ENCODE measurements around the gene SH3D21. TPM values are rescaled to one million over a fixed set of nuclear protein-coding genes. Genes with fewer than 3 reads are reported as not detected.
A peak's percentile ranks its signal among the peaks of the same experiment; 100 is the strongest.

Gene SH3D21
- polyA plus RNA-seq, 3 donors: 0.56 TPM; not detected in 2

GRCh38 chr1:36286802-36287201 is 19.4 kb upstream of the SH3D21 start:
- Mint-ChIP-seq H3K4me3 (no peak overlapping the region), H3K36me3 (peaks cover 78 to 90% of the 10 kb centered on the region in 2 donors), H3K4me1 (peaks cover 2% of the 10 kb centered on the region), H3K27me3 (ENCODE audit: low read depth in 3 of 3) (no peaks in the 10 kb centered on the region), H3K9me3 (peaks cover 0 to 1% (median 0%) of the 10 kb centered on the region in 7 donors), H3K27ac (peak overlapping the region in 4 of 7 donors; percentile 32 to 89 (median 56))
- no peak overlapping the region for H3K9ac ChIP-seq (ENCODE audit: insufficient read depth, low read length, poor library complexity, severe bottlenecking)
- DNase-seq: no peak
- peaks cover 90% of the 10 kb centered on the region for H4K20me1 ChIP-seq (ENCODE audit: insufficient read depth, low read length)
- no peaks in the 10 kb centered on the region for H3K9me3 ChIP-seq (replicated peaks in 1 of 2; ENCODE audit: control insufficient read depth in 1 of 2, insufficient read depth in 1 of 2, low read length in 2 of 2)
- peaks cover 35% of the 10 kb centered on the region for H3K79me2 ChIP-seq (ENCODE audit: insufficient read depth, low read length)
- H3K4me3 ChIP-seq (replicated peaks in 1 of 3; ENCODE audit: low read depth in 2 of 3, low read length in 3 of 3): no peak overlapping the region
- H3K4me2 ChIP-seq (replicated peaks; ENCODE audit: extremely low read depth, low read length, poor library complexity, severe bottlenecking): no peak overlapping the region
- H3K36me3 ChIP-seq (replicated peaks in 1 of 2; ENCODE audit: control insufficient read depth in 1 of 2, insufficient read depth in 2 of 2, low read length in 2 of 2): peaks cover 86 to 97% of the 10 kb centered on the region in 2 donors
- intact Hi-C loops (cut with micrococcal nuclease): loop anchor here in 1 of 2 donors (2.0 to 10.0 kb wide), 2 partner anchors 102 to 186 kb away; no protein-coding TSS in a partner anchor
- 98% methylated on average over 13 of the region's 13 CpGs for WGBS (ENCODE audit: insufficient coverage)
- H2AFZ ChIP-seq (ENCODE audit: insufficient read depth, low read depth, low read length, poor library complexity, severe bottlenecking): no peak overlapping the region
- TF ChIP-seq CTCF (IDR thresholded peaks at IDR 0.05): no peak
- no peaks in the 10 kb centered on the region for H3K27me3 ChIP-seq (ENCODE audit: control insufficient read depth in 2 of 2, insufficient read depth in 2 of 2, low read length in 2 of 2)
- peak overlapping the region in 1 of 2 donors; percentile 46 for H3K27ac ChIP-seq (ENCODE audit: low read depth in 1 of 2, low read length in 2 of 2)
- no peaks in the 10 kb centered on the region for H3K4me1 ChIP-seq (ENCODE audit: control insufficient read depth in 1 of 2, insufficient read depth in 2 of 2, low read length in 2 of 2)

GRCh38 chr1:36287595-36287994 is 18.6 kb upstream of the SH3D21 start:
- peaks cover 2% of the 10 kb centered on the region for H3K4me1 Mint-ChIP-seq
- H3K79me2 ChIP-seq (ENCODE audit: insufficient read depth, low read length): peaks cover 31% of the 10 kb centered on the region
- H3K27me3 Mint-ChIP-seq (ENCODE audit: low read depth in 3 of 3): no peaks in the 10 kb centered on the region
- peak overlapping the region in 1 of 2 donors; percentile 31 for H3K27ac ChIP-seq (ENCODE audit: low read depth in 1 of 2, low read length in 2 of 2)
- intact Hi-C loops (cut with micrococcal nuclease): loop anchor here in 1 of 2 donors (2.0 to 10.0 kb wide), 2 partner anchors 103 to 187 kb away; no protein-coding TSS in a partner anchor
- no peak overlapping the region for H3K4me3 Mint-ChIP-seq
- no peaks in the 10 kb centered on the region for H3K27me3 ChIP-seq (ENCODE audit: control insufficient read depth in 2 of 2, insufficient read depth in 2 of 2, low read length in 2 of 2)
- peaks cover 85% of the 10 kb centered on the region for H4K20me1 ChIP-seq (ENCODE audit: insufficient read depth, low read length)
- H3K9me3 ChIP-seq (replicated peaks in 1 of 2; ENCODE audit: control insufficient read depth in 1 of 2, insufficient read depth in 1 of 2, low read length in 2 of 2): no peaks in the 10 kb centered on the region
- peaks cover 80 to 92% of the 10 kb centered on the region in 2 donors for H3K36me3 Mint-ChIP-seq
- no peak overlapping the region for H3K9ac ChIP-seq (ENCODE audit: insufficient read depth, low read length, poor library complexity, severe bottlenecking)
- no peak overlapping the region for H3K4me2 ChIP-seq (replicated peaks; ENCODE audit: extremely low read depth, low read length, poor library complexity, severe bottlenecking)
- H3K36me3 ChIP-seq (replicated peaks in 1 of 2; ENCODE audit: control insufficient read depth in 1 of 2, insufficient read depth in 2 of 2, low read length in 2 of 2): peaks cover 89 to 97% of the 10 kb centered on the region in 2 donors
- WGBS (ENCODE audit: insufficient coverage): 100% methylated on average over 3 of the region's 5 CpGs
- no peaks in the 10 kb centered on the region for H3K4me1 ChIP-seq (ENCODE audit: control insufficient read depth in 1 of 2, insufficient read depth in 2 of 2, low read length in 2 of 2)
- H3K27ac Mint-ChIP-seq: peak overlapping the region in 2 of 7 donors; percentile 69 to 75
- no peak overlapping the region for H2AFZ ChIP-seq (ENCODE audit: insufficient read depth, low read depth, low read length, poor library complexity, severe bottlenecking)
- DNase-seq: no peak
- TF ChIP-seq CTCF (IDR thresholded peaks at IDR 0.05): no peak
- H3K4me3 ChIP-seq (replicated peaks in 1 of 3; ENCODE audit: low read depth in 2 of 3, low read length in 3 of 3): no peak overlapping the region
- H3K9me3 Mint-ChIP-seq: peaks cover 0 to 1% (median 0%) of the 10 kb centered on the region in 7 donors

Data from CD14-positive monocyte (primary cell).